AG08395 (cell line): ENCODE data around the gene NBEA.
"Not testable (repeated sequence)": the region's sequence is repeated elsewhere in the genome, so short reads cannot be mapped to it uniquely, and the experiment has no call there.

Experiments used
- DNase-seq: peaks from one replicate; pipeline ENCODE4 v3.0.0; 2012; ENCODE audit warnings: mixed read lengths, low spot score

NBEA gene, protein sequence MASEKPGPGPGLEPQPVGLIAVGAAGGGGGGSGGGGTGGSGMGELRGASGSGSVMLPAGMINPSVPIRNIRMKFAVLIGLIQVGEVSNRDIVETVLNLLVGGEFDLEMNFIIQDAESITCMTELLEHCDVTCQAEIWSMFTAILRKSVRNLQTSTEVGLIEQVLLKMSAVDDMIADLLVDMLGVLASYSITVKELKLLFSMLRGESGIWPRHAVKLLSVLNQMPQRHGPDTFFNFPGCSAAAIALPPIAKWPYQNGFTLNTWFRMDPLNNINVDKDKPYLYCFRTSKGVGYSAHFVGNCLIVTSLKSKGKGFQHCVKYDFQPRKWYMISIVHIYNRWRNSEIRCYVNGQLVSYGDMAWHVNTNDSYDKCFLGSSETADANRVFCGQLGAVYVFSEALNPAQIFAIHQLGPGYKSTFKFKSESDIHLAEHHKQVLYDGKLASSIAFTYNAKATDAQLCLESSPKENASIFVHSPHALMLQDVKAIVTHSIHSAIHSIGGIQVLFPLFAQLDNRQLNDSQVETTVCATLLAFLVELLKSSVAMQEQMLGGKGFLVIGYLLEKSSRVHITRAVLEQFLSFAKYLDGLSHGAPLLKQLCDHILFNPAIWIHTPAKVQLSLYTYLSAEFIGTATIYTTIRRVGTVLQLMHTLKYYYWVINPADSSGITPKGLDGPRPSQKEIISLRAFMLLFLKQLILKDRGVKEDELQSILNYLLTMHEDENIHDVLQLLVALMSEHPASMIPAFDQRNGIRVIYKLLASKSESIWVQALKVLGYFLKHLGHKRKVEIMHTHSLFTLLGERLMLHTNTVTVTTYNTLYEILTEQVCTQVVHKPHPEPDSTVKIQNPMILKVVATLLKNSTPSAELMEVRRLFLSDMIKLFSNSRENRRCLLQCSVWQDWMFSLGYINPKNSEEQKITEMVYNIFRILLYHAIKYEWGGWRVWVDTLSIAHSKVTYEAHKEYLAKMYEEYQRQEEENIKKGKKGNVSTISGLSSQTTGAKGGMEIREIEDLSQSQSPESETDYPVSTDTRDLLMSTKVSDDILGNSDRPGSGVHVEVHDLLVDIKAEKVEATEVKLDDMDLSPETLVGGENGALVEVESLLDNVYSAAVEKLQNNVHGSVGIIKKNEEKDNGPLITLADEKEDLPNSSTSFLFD (N-terminal part only)

DNA sequence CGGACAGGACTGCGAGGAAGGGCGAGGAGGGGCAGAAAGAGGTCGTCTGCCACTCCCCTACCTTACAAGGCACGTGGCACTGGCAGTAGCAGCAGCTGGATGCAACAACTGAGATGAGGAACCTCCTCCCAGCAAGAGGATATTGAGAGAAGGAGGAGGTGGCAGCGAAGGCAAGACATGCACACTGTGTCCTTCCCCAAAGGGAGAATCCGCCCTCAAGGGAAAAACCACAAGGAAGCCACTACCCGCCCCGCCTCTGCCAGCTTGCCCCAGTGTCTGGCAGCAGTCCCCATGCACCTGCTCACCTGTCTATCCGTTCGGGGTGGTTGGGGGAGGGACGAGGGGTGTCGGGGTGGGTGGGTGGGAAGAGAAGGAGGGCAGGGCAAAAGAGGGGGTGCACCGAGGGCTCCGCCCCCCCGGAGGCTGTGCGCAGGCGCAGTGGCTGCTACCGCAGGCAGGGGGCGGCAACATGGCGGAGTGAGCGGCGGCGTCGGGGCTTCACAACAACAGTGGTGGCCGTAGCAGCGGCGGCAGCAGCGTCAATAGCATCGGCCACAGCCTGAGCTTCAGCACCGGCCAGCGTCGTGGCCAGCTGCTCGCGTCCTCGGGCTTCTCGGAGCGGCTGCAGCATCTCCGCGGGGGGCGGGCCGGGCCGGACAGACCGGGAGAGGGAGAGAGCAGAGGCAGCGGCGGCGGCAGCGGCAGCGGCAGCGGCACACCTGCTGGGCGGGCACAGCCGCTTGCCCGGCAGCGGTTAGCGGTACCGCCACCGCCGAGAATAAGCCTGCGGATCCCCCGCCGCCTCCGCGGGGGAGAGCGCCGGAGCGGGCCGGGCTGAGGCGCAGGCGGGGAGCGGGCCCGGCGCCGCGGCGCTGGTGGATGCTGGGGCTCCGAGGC, at the start of gene NBEA:
Gene NBEA (plus strand): TSS at position 436 of the 897 bp plus-strand sequence. CDS start 551 bp downstream, outside the sequence.
- DNase-seq, result peak; percentile 90

DNA sequence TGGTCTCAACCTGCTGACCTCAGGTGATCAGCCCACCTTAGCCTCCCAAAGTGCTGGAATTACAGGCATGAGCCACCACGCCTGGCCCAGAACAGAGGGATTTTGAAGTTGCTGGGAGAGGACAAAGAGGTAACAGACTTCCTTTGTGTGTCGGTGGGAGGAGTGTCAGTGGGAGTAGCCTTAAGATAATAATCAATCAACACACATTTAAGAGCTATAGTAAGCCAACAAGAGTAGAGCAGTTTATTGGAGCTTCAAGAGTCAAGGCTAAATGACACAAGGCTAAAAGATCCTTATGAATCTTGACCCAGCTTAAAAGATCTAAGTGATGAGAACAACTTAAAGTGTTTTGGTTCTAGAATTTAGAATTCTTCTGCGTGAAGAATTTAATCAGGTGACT, 47.3 kb upstream of the NBEA start:
- DNase-seq, result no peak

DNA sequence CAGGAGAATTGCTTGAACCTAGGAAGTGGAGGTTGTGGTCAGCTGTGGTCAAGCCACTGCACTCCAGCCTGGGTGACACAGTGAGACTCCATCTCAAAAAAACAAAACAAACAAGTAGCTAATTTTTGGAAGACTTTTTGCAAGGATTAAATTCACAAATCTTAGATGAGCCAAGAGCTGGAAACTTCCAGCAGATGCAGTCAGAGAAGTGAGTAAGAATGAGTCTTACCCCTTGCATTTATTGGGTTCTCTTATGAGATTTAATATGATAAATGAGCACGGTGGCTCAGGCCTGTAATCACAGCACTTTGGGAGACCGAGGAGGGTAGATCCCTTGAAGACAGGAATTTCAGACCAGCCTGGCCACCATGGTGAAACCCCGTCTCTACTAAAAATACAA, 44.9 kb upstream of the NBEA start:
- no peak for DNase-seq

DNA sequence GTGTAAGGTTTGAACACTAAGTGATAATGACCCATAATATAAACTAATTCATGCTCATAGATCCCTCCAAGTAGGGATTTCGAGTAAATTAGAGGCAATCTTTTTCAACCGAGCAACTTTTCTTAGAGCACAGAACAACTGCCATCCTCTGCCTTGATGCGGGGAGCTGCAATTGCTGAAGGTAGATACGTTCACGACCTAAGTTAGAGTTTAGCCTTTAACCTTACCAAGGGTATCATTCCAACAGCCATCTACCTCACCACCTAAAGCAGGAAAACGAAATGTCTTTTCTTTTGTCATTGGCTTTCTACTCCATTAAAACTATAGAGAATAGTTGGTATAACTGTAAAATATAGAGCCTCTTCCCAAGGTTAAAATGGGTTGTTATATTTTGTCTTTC, 42.2 kb upstream of the NBEA start:
- DNase-seq, result no peak

DNA sequence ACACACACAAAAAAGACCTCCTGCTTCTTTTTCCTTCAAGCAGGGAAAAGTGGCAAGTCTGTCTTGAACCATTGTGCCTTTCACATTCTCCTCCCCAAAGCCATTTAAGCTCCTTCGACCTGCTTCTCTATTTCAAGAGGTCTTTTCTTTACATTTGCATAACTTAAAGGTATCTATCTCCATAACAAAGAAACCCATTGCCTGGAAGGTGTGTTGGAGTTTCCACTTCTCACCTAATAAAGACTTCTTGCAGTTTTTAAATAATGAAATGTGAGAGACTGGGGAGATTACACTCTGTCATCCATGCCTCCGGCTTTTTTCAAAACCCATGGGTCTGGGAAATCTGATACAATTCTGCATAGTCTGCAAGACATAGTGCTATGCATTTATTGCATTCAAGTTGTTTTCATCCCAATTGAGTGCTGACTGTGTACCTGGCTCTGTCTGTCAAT, 41.8 kb upstream of the NBEA start:
- no peak for DNase-seq

DNA sequence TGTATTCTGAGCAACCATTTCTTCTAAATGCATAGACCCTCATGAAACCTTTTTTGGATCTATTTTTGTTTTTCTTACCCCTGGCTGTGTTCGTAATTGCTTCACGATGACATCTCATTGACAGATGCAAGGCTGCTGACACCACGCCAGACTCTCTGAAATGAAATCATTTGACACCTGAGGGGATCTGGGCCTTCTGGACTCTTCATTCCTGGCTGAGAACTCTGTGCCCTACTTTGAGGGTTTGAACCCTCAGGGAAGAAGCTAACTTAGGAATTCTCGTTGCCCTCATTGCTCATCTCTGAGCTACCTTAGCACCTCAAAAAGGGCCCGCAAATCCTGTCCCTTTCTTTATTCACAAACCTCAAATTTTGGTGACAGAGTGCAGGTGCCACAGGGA, 40.5 kb upstream of the NBEA start:
- no peak for DNase-seq

DNA sequence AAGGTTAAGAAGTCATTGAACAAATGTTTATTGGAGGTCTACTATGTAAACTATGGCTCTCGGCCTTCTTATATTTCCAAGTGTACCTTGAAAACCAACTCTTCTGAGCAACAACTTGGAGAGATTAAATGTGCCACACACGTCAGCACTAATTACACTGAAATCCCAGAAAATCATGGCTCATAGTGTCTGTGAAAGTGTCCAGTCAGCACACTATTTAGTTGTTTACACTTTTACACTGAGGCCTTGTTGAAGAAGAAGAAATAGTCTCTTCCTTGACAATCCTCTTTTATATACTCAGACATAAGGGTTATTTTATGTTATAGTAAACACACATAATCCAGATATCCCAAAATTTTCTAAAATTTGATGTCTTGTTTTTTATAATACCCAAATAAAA, 30.9 kb upstream of the NBEA start:
- DNase-seq, result no peak

DNA sequence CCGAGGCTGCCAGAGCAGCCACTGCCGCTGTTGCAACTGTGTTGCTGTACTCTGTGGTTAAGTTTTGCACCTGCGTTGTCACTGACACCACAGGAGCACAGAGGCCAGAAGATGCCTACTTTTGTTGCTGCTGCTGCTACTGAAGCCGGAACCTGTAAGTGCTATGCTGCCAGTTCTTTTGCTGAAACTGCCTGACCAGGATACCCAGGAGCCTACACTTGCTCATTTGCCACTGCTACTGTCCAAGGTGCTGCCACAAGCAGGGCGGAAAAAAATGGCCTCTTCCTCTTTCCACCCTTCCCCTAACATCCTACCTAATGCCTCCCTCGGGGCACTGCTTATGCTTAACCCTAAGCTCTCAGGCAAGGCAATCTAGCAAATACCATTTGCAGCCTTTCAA, 29.0 kb upstream of the NBEA start:
- DNase-seq, result peak; percentile 24

DNA sequence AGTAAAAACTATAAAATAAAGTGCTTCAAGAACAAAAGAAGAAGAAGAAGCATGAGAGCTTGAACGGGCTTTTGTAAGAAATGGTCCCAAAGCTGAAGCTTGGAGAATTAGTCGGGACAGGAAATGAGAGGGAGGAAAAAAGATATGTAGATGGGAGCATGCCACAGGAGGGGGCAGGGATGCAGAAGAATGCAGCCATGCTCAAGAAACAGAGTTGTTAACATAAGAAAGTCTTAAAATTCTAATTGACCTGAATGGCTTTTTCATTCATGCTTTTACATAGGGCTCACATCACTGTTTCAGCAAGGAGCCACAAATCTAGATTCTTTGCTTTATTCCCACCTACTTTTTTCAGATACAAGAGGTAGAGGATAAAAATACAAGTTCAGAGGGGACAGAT, 27.7 kb upstream of the NBEA start:
- no peak for DNase-seq

DNA sequence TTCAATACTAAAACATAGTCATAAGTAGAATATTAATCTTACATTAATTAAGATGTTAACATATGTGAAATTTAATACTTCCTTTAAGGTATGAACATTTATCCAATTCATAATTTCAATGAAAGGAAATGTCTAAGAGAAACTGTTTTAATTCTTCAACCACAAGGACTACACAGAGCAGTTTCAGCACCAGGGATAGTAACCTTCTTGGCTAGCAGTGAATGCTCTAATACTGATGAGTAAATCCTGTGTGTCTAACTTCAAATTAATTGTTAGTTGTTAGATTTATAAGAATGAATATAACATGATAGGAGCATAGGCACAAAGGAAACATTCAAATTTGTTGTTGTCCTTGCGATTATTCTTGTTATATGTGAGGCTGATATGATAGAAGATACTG, 15.6 kb upstream of the NBEA start:
- DNase-seq, result no peak

DNA sequence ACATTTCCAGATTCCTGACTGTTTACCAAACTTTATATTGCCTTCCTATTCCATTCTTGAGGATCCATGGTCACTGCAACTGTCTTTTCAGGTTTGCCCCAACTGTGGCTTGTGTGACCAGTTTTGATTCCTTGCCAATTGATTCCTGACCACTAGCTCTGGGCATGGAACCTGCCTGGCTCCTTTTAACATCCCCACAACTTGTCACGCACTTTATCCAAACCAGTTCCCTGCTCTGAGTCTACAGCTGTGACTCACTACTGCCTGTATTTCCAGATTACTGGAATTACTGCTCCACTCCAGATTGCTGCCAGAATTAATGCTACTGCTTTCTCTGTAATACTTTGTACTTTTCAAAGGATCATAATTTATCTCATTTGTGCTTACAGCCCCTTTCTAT, 13.4 kb upstream of the NBEA start:
- not testable (repeated sequence) for DNase-seq

DNA sequence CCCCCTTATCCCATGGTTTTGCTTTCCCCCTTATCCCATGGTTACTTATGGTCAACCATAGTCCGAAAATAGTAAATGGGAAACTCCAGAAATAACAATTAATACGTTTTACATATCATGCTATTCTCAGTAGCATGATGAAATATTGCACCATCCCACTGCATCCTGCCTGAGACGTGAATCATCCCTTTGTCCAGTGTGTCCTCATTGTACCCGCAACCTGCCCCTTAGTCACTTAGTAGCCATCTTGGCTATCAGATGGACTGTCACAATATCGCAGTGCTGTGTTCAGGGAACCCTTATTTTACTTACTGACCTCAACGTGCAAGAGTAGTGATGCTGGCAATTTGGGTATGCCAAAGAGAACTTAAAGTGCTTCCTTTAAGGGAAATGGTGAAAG, 10.5 kb upstream of the NBEA start:
- DNase-seq, result no peak

DNA sequence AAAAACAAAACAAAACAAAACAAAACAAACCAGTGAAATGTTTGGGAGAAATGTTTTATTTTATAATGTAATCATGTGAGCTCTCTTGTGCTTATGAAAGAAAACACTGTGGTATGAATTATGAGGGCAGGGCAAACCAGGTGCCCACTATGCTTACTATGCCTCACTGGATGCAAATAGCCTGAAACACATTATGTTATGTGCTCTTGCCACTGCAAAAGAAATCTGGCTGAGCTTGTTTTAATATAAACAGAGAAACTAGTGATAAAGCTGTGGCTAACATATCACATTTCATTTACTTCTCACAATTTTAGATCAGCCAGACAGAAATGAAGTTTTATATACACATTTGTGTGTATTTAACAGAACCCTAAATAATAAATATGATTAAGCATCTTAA, 8.7 kb upstream of the NBEA start:
- DNase-seq, result no peak

DNA sequence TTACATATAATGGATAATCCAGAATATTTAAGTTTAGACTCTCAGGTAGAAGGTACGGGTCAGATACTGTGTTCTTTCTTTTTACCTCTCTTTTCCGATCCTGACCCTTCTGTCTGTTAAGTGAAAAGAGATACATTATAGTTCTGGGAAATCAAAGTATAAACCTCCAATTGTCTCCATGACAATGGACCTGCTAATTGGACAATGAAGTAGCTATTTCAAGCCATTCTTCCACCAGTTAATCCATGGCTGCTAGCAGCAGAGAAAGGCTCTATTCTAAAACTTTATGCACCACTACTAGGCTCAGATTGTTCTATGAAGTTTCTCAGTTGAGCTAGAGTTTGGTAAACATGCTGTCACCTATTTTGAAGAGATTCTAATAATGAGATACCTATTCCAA, 8.3 kb upstream of the NBEA start:
- DNase-seq, result no peak

DNA sequence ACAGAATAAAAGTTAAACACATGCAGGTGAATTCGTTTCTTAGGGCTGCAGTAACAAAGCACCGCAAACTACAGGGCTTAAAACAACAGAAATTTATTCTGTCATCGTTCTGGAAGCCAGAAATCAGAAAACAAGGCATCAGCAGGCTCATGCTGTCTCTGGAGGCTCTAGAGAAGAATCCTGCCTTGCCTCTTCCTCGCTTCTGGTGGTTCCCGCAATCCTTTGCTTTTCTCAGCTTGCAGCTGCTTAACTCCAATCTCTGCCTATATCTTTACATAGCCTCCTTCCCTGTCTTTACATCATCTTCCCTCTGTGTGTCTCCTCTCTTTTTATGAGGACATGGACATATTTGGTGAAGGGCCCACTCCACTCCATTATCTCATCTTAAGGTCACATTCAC, 6.2 kb upstream of the NBEA start:
- DNase-seq, result no peak

DNA sequence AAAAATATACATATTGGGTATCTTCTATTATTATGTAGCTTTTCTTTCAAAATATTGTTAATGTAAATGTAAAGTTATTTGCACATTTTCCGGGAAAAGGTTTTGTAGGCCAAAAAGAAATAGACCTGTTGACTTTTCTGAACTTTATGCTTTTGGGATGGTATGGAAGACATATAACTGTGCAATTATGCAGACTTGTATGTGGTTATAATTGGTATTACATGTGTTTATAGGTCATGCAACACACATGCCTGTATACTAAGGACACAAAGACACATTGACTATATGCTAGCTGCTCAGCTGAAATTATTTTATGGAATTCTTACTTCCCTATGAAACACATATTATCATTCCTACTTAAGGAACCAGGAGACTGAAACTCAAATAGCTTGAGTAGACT, 2.3 kb upstream of the NBEA start:
- no peak for DNase-seq

DNA sequence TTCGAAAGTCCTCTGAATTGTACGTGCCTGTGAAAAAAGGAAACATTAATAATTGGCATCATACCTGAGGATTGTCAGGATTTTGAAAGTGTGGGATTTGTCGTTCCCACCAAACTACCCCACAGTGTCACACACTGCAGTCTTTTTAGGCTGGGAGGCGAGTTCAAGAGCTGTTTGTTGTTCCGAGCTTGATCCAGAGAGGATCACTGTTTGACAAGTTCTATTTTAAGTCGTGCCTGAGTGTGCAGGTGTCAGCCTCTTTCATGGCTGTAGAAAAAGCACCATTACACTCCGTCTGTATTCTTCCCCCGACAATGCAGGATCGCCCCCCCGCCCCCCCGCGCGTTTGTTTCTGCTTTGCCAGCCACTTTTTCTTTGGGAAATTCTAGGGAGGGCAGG, 635 bp upstream of the NBEA start:
- DNase-seq, result no peak

DNA sequence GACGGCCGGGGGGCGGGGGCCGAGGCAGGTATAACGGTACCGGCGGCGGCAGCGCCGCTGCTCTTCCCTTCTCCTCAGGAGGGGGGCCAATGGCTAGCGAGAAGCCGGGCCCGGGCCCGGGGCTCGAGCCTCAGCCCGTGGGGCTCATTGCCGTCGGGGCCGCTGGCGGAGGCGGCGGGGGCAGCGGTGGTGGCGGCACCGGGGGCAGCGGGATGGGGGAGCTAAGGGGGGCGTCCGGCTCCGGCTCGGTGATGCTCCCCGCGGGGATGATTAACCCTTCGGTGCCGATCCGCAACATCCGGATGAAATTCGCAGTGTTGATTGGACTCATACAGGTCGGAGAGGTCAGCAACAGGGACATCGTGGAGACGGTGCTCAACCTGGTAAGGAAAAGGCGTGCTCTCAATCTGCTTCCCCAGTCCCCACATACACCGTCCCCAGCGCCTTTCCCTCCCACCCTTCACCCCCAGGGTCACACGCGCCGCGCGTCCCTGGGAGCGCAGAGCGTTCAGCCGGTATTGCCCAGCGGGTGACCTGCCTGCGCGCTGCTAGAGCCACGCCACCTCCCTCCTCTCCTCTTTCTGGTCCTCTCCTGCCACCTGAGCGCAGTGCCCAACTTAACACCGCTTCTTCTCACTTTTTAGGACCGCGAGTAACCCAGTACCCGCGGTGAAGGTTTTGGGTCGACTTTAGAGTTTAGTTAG, 814 bp downstream of the NBEA start:
- peak; percentile 6 for DNase-seq

DNA sequence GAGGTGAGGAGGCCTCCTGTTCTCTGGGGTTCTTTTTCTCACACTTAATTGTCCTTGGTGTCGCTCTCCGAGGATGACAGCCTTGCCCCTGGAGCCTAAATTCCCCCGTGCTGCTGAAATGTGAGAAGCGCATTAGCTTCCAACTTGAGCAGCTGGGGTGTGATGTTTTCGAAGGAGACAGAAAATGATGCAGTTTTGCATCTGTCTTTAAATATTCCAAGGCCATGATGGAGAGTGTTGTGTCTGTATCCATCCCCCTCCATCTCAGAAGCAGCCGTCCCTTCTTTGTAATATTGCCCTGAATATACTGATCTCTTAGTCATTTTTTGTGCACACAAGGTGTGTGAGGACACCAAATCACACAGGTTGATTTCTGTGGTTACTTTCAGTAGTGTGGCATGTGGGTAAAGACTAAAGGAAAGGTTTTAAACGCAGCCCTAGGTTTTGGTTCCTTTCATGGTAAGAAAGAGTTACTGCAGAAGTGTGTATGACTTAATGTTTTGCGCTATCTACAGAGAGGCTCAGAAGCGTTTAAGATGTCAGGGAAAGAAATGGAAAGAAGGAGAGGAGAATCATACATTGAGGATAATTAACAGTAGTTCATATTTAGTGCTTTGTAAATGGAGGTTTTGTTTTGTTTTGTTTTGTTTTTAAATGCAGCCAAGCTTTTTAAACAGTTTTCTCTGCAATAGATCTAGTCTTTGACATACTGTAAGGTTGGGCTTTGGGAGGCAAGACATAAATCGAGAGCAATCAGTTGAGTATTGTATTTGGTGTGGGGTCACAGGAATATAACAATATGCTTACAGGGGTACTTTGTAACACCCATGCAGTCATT, 1.6 kb downstream of the NBEA start:
- DNase-seq, result no peak

DNA sequence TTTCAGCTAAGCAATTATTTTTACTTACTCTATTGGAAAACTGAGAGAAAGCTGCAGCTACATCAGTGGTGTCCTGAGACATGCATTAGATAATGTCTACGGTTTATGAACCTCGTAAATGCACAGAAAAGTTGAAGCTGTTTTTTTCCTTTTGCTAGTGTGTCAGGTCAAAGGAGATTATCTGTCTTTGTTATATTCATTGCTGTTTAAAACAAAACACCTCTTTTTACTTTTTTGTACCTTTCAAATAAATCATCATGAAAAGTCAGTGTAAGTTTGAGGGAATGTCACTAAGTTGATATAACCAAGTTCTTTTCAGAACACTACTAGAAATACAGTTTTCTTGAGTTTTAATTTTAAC, 2.2 kb downstream of the NBEA start:
- DNase-seq, result no peak
